Measurements from ENCODE around the gene RBM4. TPM values are rescaled to one million over a fixed set of nuclear protein-coding genes. Genes with fewer than 3 reads are reported as not detected.

The RBM4 gene
- total and polyA plus RNA-seq, 9 of the 15 experiments (the other 6 are each of a cell fraction or from before 2014, with no cell fraction given), result 81.6 to 233 (median 122) TPM

DNA sequence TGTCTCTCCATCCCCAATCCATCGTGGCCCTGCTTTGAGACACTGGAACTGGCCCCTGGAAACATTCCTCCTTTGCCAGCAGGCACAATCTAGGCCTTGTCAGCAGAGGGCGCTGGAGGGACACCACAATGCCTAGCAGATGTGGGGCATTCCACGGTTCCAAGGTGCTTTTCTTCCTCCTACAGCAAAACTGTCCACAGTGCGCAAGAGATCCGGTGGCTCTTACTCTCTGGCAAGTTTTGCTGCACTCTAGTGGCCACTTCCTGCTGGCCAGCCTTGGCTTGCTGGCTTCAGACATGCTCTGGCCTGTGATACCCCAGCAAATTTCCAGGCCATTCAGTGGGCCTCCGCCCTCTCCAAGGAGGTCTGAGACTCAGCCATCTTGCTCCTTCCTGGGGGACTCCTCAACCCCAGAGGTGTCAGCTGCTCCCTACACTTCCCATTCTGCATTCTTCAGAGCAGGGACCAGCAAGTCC, 56.3 kb downstream of the RBM4 start (continued):
- TF ChIP-seq, protein P1, sequence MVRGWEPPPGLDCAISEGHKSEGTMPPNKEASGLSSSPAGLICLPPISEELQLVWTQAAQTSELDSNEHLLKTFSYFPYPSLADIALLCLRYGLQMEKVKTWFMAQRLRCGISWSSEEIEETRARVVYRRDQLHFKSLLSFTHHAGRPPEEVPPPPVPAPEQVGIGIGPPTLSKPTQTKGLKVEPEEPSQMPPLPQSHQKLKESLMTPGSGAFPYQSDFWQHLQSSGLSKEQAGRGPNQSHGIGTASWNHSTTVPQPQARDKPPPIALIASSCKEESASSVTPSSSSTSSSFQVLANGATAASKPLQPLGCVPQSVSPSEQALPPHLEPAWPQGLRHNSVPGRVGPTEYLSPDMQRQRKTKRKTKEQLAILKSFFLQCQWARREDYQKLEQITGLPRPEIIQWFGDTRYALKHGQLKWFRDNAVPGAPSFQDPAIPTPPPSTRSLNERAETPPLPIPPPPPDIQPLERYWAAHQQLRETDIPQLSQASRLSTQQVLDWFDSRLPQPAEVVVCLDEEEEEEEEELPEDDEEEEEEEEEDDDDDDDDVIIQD (CRISPR knock-in tag; IDR thresholded peaks at IDR 0.05), result no peak
- no peak for TF ChIP-seq FOXP1 (CRISPR knock-in tag; IDR thresholded peaks at IDR 0.05)
- TF ChIP-seq, protein P2, sequence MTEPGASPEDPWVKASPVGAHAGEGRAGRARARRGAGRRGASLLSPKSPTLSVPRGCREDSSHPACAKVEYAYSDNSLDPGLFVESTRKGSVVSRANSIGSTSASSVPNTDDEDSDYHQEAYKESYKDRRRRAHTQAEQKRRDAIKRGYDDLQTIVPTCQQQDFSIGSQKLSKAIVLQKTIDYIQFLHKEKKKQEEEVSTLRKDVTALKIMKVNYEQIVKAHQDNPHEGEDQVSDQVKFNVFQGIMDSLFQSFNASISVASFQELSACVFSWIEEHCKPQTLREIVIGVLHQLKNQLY (CRISPR knock-in tag; conservative IDR thresholded peaks at IDR 0.05), result no peak
- TF ChIP-seq HNRNPLL (IDR thresholded peaks at IDR 0.05; ENCODE audit: low read depth, low read length, poor library complexity, severe bottlenecking), result peak; percentile 75
- peak; percentile 57 to 88 for TF ChIP-seq MAZ (CRISPR knock-in tag; conservative IDR thresholded peaks at IDR 0.05 in 1 of 2, IDR thresholded peaks at IDR 0.05 in 1 of 2)
- no peak for TF ChIP-seq NCOA6 (IDR thresholded peaks at IDR 0.05)
- TF ChIP-seq, protein P3, sequence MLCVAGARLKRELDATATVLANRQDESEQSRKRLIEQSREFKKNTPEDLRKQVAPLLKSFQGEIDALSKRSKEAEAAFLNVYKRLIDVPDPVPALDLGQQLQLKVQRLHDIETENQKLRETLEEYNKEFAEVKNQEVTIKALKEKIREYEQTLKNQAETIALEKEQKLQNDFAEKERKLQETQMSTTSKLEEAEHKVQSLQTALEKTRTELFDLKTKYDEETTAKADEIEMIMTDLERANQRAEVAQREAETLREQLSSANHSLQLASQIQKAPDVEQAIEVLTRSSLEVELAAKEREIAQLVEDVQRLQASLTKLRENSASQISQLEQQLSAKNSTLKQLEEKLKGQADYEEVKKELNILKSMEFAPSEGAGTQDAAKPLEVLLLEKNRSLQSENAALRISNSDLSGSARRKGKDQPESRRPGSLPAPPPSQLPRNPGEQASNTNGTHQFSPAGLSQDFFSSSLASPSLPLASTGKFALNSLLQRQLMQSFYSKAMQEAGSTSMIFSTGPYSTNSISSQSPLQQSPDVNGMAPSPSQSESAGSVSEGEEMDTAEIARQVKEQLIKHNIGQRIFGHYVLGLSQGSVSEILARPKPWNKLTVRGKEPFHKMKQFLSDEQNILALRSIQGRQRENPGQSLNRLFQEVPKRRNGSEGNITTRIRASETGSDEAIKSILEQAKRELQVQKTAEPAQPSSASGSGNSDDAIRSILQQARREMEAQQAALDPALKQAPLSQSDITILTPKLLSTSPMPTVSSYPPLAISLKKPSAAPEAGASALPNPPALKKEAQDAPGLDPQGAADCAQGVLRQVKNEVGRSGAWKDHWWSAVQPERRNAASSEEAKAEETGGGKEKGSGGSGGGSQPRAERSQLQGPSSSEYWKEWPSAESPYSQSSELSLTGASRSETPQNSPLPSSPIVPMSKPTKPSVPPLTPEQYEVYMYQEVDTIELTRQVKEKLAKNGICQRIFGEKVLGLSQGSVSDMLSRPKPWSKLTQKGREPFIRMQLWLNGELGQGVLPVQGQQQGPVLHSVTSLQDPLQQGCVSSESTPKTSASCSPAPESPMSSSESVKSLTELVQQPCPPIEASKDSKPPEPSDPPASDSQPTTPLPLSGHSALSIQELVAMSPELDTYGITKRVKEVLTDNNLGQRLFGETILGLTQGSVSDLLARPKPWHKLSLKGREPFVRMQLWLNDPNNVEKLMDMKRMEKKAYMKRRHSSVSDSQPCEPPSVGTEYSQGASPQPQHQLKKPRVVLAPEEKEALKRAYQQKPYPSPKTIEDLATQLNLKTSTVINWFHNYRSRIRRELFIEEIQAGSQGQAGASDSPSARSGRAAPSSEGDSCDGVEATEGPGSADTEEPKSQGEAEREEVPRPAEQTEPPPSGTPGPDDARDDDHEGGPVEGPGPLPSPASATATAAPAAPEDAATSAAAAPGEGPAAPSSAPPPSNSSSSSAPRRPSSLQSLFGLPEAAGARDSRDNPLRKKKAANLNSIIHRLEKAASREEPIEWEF (CRISPR knock-in tag; IDR thresholded peaks at IDR 0.05), result no peak
- no peak for TF ChIP-seq ZZZ3 (IDR thresholded peaks at IDR 0.05)
- TF ChIP-seq KAT7 (CRISPR knock-in tag; IDR thresholded peaks at IDR 0.05; ENCODE audit: borderline replicate concordance), result no peak
- peak; percentile 64; the same call in 1 of the 2 replicates for TF ChIP-seq ATF7 (IDR thresholded peaks at IDR 0.05)
- no peak for TF ChIP-seq PRMT5 (CRISPR knock-in tag; IDR thresholded peaks at IDR 0.05)
- TF ChIP-seq TCF3 (CRISPR knock-in tag; IDR thresholded peaks at IDR 0.05), result peak; percentile 43; the same call in 1 of the 2 replicates
- peak; percentile 75 for TF ChIP-seq MYNN (IDR thresholded peaks at IDR 0.05)
- no peak for TF ChIP-seq MYNN (CRISPR knock-in tag; IDR thresholded peaks at IDR 0.05)
- no peak for TF ChIP-seq ILF3 (IDR thresholded peaks at IDR 0.05; ENCODE audit: borderline replicate concordance)
- TF ChIP-seq, protein P4, sequence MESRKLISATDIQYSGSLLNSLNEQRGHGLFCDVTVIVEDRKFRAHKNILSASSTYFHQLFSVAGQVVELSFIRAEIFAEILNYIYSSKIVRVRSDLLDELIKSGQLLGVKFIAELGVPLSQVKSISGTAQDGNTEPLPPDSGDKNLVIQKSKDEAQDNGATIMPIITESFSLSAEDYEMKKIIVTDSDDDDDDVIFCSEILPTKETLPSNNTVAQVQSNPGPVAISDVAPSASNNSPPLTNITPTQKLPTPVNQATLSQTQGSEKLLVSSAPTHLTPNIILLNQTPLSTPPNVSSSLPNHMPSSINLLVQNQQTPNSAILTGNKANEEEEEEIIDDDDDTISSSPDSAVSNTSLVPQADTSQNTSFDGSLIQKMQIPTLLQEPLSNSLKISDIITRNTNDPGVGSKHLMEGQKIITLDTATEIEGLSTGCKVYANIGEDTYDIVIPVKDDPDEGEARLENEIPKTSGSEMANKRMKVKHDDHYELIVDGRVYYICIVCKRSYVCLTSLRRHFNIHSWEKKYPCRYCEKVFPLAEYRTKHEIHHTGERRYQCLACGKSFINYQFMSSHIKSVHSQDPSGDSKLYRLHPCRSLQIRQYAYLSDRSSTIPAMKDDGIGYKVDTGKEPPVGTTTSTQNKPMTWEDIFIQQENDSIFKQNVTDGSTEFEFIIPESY (CRISPR knock-in tag; IDR thresholded peaks at IDR 0.05), result peak; percentile 80; the same call in 1 of the 2 replicates
- no peak for TF ChIP-seq NBN (IDR thresholded peaks at IDR 0.05; ENCODE audit: low read depth)
- no peak for TF ChIP-seq ZNF778 (CRISPR knock-in tag; IDR thresholded peaks at IDR 0.05)
- no peak for TF ChIP-seq FUS (optimal IDR thresholded peaks at IDR 0.05; ENCODE audit: low read depth, low read length)
- TF ChIP-seq PHF8 (IDR thresholded peaks at IDR 0.05; ENCODE audit: borderline replicate concordance, low read length), result no peak
